ENCODE results near the gene MEOX1. TPM values are rescaled to one million over a fixed set of nuclear protein-coding genes. Genes with fewer than 3 reads are reported as not detected.

The MEOX1 gene
- total RNA-seq, 1 experiment from 2014 or later, result not detected

GRCh38 chr17:43615330-43616028 is 46.2 kb downstream of the MEOX1 start:
- DNase-seq, result no peak
- CTCF ChIA-PET, result interaction anchor here (0.6 to 1.1 kb wide), 2 partner anchors 36 to 47 kb away, joined by 3 to 8 read pairs; no protein-coding TSS in a partner anchor
- Mint-ChIP-seq H3K9me3 (ENCODE audit: low read depth, unreplicated experiment) (no peaks in the 10 kb centered on the region), H3K4me1 (ENCODE audit: low read depth, unreplicated experiment) (no peaks in the 10 kb centered on the region), H3K36me3 (ENCODE audit: insufficient read depth, unreplicated experiment) (no peaks in the 10 kb centered on the region), H3K4me3 (ENCODE audit: low read depth, unreplicated experiment) (no peak overlapping the region), H3K27ac (ENCODE audit: unreplicated experiment) (no peak overlapping the region), H3K27me3 (ENCODE audit: unreplicated experiment) (peaks cover 91% of the 10 kb centered on the region)
- BruUV-seq (replicated peaks), result no TSS peak
- intact Hi-C loops (cut with micrococcal nuclease; ENCODE audit: unreplicated experiment), result no loop called here
- TF ChIP-seq, protein P1, sequence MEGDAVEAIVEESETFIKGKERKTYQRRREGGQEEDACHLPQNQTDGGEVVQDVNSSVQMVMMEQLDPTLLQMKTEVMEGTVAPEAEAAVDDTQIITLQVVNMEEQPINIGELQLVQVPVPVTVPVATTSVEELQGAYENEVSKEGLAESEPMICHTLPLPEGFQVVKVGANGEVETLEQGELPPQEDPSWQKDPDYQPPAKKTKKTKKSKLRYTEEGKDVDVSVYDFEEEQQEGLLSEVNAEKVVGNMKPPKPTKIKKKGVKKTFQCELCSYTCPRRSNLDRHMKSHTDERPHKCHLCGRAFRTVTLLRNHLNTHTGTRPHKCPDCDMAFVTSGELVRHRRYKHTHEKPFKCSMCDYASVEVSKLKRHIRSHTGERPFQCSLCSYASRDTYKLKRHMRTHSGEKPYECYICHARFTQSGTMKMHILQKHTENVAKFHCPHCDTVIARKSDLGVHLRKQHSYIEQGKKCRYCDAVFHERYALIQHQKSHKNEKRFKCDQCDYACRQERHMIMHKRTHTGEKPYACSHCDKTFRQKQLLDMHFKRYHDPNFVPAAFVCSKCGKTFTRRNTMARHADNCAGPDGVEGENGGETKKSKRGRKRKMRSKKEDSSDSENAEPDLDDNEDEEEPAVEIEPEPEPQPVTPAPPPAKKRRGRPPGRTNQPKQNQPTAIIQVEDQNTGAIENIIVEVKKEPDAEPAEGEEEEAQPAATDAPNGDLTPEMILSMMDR (IDR thresholded peaks at IDR 0.05; ENCODE audit: unreplicated experiment), result no peak

GRCh38 chr17:43614561-43614960 is 47.2 kb downstream of the MEOX1 start:
- TF ChIP-seq, protein P1 (IDR thresholded peaks at IDR 0.05; ENCODE audit: unreplicated experiment), result no peak
- no peak overlapping the region for H3K4me3 Mint-ChIP-seq (ENCODE audit: low read depth, unreplicated experiment)
- no peak overlapping the region for H3K27ac Mint-ChIP-seq (ENCODE audit: unreplicated experiment)
- no peaks in the 10 kb centered on the region for H3K9me3 Mint-ChIP-seq (ENCODE audit: low read depth, unreplicated experiment)
- BruUV-seq (replicated peaks), result no TSS peak
- H3K36me3 Mint-ChIP-seq (ENCODE audit: insufficient read depth, unreplicated experiment), result no peaks in the 10 kb centered on the region
- CTCF ChIA-PET, result interaction anchor here (0.8 to 0.9 kb wide), 2 partner anchors 25 to 69 kb away, joined by 3 read pairs; no protein-coding TSS in a partner anchor
- DNase-seq, result no peak
- no peaks in the 10 kb centered on the region for H3K4me1 Mint-ChIP-seq (ENCODE audit: low read depth, unreplicated experiment)
- peaks cover 82% of the 10 kb centered on the region for H3K27me3 Mint-ChIP-seq (ENCODE audit: unreplicated experiment)
- intact Hi-C loops (cut with micrococcal nuclease; ENCODE audit: unreplicated experiment), result no loop called here

GRCh38 chr17:43613917-43614316 is 47.8 kb downstream of the MEOX1 start:
- BruUV-seq (replicated peaks), result no TSS peak
- CTCF ChIA-PET, result interaction anchor here (0.5 to 1.4 kb wide), 5 partner anchors 9 to 70 kb away, joined by 3 to 6 read pairs (median 4); no protein-coding TSS in a partner anchor
- H3K27ac Mint-ChIP-seq (ENCODE audit: unreplicated experiment), result no peak overlapping the region

DNA sequence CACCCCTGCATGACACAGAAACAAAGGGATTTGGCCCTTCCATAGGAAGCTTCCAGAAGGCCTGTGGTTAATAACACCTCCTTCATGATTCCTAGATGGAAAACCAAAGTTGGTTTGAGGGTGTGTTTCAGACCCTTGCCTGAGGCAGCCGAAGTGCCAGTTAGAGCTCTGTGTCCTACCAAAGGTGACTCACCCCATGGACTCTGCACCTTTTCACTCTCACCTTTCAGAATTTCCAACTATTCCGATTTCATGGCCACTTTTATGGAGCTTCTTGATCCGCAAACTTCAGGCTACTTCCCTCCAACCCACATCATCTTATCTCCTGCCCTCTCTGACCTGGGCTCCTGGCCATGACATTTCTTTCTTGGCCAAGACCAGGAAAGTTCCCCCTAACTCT is 49.2 kb downstream of the MEOX1 start:
- Mint-ChIP-seq H3K4me3 (ENCODE audit: low read depth, unreplicated experiment) (no peak overlapping the region), H3K27ac (ENCODE audit: unreplicated experiment) (no peak overlapping the region), H3K9me3 (ENCODE audit: low read depth, unreplicated experiment) (no peaks in the 10 kb centered on the region), H3K4me1 (ENCODE audit: low read depth, unreplicated experiment) (no peaks in the 10 kb centered on the region), H3K36me3 (ENCODE audit: insufficient read depth, unreplicated experiment) (no peaks in the 10 kb centered on the region), H3K27me3 (ENCODE audit: unreplicated experiment) (peaks cover 62% of the 10 kb centered on the region)
- TF ChIP-seq, protein P1 (IDR thresholded peaks at IDR 0.05; ENCODE audit: unreplicated experiment), result no peak
- no TSS peak for BruUV-seq (replicated peaks)
- DNase-seq, result no peak
- intact Hi-C loops (cut with micrococcal nuclease; ENCODE audit: unreplicated experiment), result no loop called here
- CTCF ChIA-PET, result interaction anchor here (1.4 kb wide), 1 partner anchor 10 kb away, joined by 4 read pairs; no protein-coding TSS in a partner anchor

More at GRCh38 chr17:43613917-43614316, 47.8 kb downstream of the MEOX1 start:
- intact Hi-C loops (cut with micrococcal nuclease; ENCODE audit: unreplicated experiment), result no loop called here
- Mint-ChIP-seq H3K4me3 (ENCODE audit: low read depth, unreplicated experiment) (no peak overlapping the region), H3K4me1 (ENCODE audit: low read depth, unreplicated experiment) (no peaks in the 10 kb centered on the region), H3K27me3 (ENCODE audit: unreplicated experiment) (peaks cover 76% of the 10 kb centered on the region), H3K36me3 (ENCODE audit: insufficient read depth, unreplicated experiment) (no peaks in the 10 kb centered on the region), H3K9me3 (ENCODE audit: low read depth, unreplicated experiment) (no peaks in the 10 kb centered on the region)
- no peak for DNase-seq
- TF ChIP-seq, protein P1 (IDR thresholded peaks at IDR 0.05; ENCODE audit: unreplicated experiment), result no peak

All from Calu3 (cell line).